Activated naive CD4-positive, alpha-beta T cell (primary cell): ENCODE results near the gene IQCM.

Experiments used
- DNase-seq, 4 experiments: peaks; one replicate each; lab custom pipeline; 2025; lab: John Stamatoyannopoulos, UW

The IQCM gene

GRCh38 chr4:149815743-149816142 is at the start of gene IQCM:
Gene IQCM (minus strand): TSS chr4:149815843. CDS start chr4:149742691, 73,152 bp downstream.
- DNase-seq, result no peak

- DNase-seq, result no peak
Observed at GRCh38 chr4:149857446-149857845, 41.8 kb upstream of the IQCM start.

GRCh38 chr4:149845743-149846142 is 30.1 kb upstream of the IQCM start:
- no peak for DNase-seq

GRCh38 chr4:149841686-149842085 is 26.0 kb upstream of the IQCM start:
- no peak for DNase-seq

- no peak for DNase-seq
Observed at GRCh38 chr4:149838036-149838435, 22.4 kb upstream of the IQCM start.

- no peak for DNase-seq
Observed at GRCh38 chr4:149836546-149836945, 20.9 kb upstream of the IQCM start.

GRCh38 chr4:149835280-149835679 is 19.6 kb upstream of the IQCM start:
- no peak for DNase-seq

GRCh38 chr4:149831656-149832208 is 16.1 kb upstream of the IQCM start:
- DNase-seq, result no peak

GRCh38 chr4:149830823-149831222 is 15.2 kb upstream of the IQCM start:
- DNase-seq, result no peak

GRCh38 chr4:149825336-149825735 is 9.7 kb upstream of the IQCM start:
- DNase-seq, result no peak

- no peak for DNase-seq
Observed at GRCh38 chr4:149823769-149824221, 8.2 kb upstream of the IQCM start.

GRCh38 chr4:149801416-149801815 is 14.2 kb downstream of the IQCM start:
- DNase-seq, result no peak

GRCh38 chr4:149799546-149799945 is 16.1 kb downstream of the IQCM start:
- DNase-seq, result no peak

GRCh38 chr4:149796381-149796780 is 19.3 kb downstream of the IQCM start:
- DNase-seq, result no peak

GRCh38 chr4:149795256-149795655 is 20.4 kb downstream of the IQCM start:
- no peak for DNase-seq

- no peak for DNase-seq
Observed at GRCh38 chr4:149794352-149794751, 21.3 kb downstream of the IQCM start.

- DNase-seq, result no peak
Observed at GRCh38 chr4:149793459-149793858, 22.2 kb downstream of the IQCM start.

- no peak for DNase-seq
Observed at GRCh38 chr4:149791851-149792250, 23.8 kb downstream of the IQCM start.

GRCh38 chr4:149790172-149790907 is 25.3 kb downstream of the IQCM start:
- no peak for DNase-seq

- DNase-seq, result no peak
Observed at GRCh38 chr4:149788300-149788699, 27.3 kb downstream of the IQCM start.

GRCh38 chr4:149785696-149786431 is 29.8 kb downstream of the IQCM start:
- no peak for DNase-seq

- DNase-seq, result no peak
Observed at GRCh38 chr4:149784018-149784417, 31.6 kb downstream of the IQCM start.

GRCh38 chr4:149781150-149781549 is 34.5 kb downstream of the IQCM start:
- no peak for DNase-seq
